NCI-H2081 (cell line): ENCODE results near the gene IP6K2.

ENCODE experiments used
- DNase-seq, 2 experiments: peaks; one replicate each; lab custom pipeline; 2025; lab: John Stamatoyannopoulos, UW

Gene IP6K2

DNA sequence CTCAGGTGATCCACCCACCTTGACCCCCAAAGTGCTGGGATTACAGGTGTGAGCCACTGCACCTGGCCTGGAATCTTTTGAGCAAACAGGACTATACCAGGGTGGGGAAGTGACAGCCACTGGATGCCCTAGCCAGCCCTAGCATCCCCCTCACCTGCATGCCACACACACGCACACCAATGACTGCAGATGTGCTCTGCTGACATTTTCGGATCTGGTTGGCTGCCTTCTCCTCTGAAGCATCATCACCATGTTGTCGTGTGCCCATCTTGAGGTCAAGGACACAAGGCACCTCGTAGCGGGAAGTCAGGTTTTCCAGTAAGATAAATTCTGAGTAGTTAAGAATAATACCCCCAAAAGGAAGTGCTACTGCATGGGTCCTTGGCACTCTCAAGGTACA is 27.6 kb downstream of the IP6K2 start:
- no peak for DNase-seq

DNA sequence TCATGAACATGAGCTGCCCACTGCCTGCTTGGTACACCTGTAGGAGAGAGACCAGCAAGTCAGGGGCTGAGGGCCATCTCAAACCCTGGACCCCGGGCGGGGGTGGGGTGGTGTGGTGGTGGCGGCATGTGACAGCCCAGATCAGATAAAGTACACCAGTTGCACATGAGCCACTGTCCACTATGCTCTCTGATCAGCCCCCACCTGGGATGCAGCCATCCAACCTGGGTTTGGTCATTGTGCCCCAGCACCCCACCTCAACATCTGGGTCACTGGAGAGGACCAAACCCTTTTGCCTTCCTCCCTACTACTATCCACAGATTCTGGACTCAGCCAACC is 28.3 kb downstream of the IP6K2 start:
- no peak for DNase-seq

DNA sequence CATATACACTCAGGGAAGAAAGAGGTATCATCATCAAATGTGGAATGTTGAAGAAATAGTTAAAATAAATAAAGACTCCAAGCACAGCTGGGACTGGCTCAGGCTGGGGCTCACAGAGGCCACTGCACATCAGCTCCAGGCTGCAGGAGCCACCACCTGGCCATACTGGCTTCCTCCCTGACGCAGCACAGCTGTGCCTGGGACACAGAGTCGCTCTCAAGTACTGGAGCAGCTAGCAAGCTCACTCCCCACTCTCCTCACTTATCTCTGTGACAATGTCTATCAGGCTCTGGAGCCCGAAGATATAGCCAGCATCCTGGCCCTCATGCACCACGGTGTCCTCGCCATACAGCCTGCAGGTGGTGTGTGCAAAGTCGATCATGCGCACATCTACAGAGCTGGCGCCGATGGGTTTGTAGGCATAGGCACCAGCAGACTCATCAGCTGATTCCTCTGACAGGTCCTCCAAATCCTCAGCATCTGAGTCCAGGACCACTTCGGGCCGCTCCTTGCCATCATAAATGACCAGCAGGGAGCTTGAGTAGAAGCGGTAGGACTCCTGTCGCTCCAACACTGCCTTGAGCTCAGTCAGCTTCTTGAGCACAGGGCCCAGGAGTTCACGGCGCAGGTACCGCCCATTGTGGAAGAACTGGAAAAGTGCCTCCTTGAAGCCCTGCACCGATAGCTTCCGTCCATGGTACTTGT is 28.8 kb downstream of the IP6K2 start:
- DNase-seq = no peak

DNA sequence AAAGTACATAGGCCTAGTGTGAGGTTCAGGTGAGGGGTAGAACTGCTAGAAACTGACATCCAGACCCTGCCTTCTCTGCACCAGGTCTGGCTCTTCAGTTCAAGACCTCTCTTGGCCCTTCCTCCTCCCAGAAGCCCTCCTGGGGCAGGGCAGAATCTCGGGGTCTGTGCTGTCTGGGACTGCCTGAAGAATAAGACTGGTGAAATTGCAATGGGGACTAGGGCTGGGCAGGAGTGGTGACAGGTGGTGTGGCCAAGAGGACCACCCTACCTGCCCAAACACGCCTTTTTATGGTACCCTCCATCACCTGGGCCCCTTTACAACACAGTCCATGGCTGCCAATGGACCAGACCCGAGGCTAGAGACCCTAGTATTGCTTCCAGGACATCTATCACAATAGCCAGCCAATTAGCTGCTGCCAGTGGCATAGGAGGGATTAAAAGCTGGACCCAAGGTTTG is 29.8 kb downstream of the IP6K2 start:
- no peak for DNase-seq

DNA sequence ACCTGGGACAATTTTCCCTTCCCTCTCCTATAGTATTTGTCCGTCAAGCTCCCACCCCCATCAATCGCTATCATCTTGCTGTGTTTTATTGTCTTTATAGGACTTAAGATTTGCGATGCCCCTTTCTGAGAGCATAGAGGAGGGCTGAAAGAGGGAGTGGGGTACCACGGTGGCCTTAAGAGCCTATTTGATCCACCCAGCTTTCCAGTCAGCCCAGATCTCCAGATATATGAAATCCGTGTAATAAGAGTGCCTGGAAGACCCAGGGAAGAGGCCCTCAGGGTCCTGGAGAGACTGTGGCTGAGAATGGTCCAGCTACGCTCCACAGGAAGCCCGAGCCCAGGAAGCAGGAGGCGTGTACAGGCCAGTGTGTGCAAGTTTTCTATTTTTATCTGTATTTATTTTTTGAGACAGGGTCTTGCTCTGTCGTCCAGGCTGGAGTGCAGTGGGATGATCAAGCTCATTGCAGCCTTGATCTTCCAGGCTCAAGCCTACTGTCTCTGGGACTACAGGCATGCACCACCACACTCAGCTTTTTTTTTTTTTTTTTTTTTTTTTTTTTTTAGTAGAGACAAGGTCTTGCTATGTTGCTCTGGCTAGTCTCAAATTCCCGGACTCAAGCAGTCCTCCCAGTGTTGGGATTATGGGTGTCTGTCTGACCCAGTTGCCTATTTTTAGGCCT is 30.3 kb downstream of the IP6K2 start:
- no peak for DNase-seq

DNA sequence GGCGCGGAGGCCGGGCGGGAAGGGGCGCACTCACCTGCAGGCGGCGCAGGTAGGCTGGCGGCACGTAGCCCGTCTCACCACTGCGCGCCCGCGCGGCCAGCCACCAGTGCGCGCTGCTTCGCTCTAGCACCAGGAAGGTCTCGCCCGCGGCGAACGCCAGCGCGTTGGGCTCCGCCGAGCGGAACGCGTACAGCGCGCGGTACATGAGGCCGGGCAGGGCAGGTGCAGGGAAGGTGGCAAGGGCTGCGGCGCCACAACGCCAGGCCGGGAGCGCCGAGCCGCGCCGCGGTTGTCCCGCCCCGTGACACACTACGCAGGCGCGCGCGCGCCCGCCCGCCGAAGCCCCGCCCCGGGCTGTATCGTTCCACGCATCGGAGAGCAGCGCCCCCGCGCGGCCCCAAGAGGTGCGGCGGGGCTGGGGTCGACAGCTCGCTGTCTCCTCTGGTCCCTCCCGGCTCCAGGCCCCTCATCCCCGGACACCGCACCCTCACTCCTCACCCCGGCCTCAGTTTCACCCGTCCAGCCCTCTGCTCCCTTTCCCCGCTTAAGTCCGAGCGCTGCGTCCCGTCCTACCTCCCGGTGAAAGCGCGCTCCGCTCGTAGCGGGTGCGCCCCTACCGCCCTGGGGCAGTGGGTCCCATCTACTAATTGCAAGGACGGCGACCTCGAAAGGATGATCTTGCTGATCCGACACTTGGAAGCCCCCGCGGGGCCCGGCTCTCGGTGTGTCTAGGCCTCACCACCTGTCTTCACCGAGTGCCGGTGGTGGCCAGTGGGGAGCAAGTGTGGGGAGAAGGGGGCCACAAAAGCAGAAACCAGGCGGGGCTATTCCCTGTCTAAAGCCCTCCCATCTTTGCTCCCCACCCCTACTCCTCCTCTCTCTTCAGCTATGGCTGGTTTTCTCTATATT is 31.2 kb downstream of the IP6K2 start, which contains the start of gene NCKIPSD:
Gene NCKIPSD, minus strand, starts transcription at position 313 of the 909 bp plus-strand sequence. Its CDS starts 108 bp downstream, at position 205.
- peak; percentile 68 to 81 for DNase-seq

DNA sequence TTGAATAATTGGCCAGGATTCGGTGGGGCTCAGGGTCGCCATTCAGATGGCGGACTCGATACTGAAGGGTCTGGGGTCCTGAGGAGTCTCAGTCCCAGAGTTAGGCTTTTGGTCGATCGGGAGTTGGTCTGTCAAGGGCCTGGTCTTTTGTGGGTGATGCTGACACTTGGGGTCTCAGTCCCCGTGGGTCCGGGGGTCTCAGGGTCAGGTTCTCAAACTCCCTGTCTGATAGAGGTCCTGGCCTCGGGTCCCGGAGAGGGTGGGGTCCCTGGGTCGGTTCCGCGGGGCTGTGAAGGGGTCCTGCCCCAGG is 31.8 kb downstream of the IP6K2 start:
- no peak for DNase-seq

DNA sequence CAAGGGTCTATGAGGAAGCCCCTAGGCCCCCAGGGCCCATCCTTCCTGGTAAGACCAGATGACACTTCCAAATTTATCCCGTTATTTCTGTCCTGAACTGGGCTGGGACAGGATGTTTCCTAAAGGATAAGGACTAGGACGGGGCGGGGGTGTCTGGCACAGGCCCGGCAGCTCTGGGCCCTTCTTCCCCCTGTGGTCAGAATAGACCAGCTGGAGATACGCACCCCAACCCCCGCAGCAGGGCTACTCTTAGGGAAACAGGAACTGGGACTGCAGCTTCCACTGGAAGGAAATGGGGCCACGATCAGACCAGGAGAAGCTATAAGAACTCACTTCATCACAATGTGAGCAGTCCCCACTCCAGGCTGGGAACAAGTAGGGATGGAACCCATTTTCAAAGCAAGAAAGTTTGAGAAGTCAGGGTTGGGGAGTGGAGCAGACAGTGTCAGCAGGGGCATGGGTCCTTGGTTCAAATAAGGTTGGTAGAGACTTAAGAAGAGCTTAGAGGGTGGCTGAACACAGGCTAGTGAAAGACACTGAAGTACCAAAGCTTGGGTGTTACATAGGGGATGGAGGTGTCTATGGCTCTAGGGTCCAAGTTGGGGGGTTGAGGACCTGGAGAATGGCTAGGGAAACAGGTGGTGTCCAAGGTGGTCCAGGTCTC is 32.4 kb downstream of the IP6K2 start:
- DNase-seq = no peak

DNA sequence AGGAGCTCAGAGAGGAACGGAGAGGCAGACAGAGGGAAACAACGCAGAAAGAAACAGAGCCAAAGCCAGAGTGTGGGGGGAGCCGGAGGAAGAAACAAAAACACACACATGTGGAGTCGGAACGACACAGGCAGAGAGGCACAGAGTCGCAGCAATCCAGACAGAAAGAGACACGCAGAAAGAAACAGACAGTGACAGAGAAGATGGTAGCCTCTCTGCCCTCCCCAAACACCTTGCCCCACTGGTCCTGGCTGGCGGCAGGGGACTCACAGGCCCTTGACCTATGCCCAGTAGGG is 33.0 kb downstream of the IP6K2 start:
- no peak for DNase-seq

DNA sequence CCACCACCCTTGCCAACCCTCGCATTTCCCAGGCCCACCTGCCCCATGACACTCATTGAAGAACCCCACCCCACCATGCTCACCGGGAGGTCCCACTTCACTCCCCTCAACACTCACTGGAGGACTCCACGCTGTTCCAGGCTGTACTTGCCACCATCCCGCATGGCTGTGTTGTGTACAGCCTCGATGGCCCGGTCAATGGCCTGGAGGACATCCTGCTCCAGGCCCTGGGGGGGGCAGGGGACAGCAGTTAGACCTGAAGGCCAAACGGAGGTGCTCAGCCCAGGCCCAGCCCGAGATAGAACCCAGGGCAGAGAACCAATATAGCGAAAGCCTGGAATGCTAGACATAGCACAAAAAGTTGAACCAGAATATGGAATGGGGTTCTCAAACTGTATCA is 34.2 kb downstream of the IP6K2 start:
- no peak for DNase-seq

DNA sequence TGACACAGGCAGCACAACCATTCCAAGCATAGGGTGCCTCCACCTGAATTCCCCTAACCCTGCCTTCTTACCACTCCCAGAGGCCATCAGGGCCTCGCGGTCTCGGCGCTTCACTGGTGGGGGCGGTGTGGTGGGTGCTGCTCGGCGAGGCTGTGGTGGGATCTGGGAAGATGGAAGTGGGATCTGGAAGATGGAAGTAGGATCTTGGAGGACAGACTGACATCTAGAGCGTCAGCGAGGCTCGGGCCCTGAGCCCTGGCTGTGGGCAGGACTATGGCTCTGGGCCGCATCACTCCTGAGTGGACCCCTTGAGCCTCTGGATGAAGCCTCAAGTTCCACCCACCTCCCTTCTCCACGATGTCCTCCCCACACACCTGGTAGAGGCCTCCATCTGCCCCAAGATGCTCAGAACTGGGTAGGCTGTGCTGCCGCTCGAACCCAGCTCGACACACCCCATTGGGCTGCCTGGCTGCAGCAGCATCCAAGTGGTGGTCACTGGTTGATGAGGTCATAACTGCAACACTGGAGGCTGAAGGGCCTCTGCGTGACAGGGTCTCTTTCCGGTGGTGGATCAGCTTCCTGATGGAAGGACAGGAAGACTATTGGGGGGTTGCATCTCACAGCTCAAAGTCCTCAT is 34.9 kb downstream of the IP6K2 start:
- DNase-seq = no peak

DNA sequence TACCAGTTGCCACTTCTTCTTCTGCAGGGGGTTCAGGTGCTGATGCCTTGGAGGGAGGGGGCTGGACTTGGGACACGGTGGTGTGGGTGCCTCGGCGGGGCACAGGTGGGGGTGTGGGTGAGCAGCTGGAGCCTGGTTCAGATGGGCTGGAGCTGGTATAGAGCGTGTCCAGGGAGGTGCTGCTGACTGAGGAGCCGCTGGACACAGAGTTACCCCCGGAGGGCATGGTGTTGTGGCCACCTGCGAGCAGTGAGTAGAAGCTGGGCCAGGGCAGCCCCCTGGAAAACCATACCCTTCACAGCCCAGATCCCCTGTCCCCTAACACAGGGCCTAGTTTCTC is 35.5 kb downstream of the IP6K2 start:
- no peak for DNase-seq

DNA sequence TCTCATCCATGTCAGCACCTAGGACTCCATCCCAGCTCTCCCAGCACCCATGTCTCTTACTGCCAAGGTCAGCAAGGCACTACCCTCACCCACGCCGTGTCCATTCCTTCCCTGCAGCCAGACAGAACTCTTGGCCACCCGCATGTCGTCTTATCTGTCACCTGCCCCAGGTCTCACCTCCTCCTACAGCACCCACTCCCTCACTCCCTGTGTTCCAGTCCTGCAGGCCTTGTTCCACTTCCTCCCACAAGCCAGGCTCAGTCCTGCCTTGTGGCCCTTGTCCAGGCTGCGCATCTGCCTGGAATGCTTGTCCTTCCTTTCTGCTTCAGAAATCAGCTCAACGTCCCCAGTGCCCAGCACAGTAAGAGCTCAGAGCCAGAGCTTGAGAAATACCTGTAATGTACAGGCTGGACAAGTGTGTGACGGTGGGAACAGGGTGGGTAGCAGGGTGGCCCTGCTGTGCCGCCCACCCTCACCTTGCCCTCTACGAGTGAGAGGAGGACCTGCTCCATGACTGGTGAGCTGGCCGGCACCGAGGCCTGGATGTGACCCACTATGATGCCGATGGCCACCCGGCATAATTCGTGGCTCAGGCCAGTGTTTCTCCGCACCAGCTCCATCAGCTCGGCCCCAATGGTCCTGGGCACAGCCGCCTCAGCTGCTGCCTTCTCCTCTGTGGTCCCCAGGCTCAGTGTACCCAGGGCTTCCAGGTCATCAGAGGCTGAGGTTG is 36.0 kb downstream of the IP6K2 start:
- DNase-seq = no peak

DNA sequence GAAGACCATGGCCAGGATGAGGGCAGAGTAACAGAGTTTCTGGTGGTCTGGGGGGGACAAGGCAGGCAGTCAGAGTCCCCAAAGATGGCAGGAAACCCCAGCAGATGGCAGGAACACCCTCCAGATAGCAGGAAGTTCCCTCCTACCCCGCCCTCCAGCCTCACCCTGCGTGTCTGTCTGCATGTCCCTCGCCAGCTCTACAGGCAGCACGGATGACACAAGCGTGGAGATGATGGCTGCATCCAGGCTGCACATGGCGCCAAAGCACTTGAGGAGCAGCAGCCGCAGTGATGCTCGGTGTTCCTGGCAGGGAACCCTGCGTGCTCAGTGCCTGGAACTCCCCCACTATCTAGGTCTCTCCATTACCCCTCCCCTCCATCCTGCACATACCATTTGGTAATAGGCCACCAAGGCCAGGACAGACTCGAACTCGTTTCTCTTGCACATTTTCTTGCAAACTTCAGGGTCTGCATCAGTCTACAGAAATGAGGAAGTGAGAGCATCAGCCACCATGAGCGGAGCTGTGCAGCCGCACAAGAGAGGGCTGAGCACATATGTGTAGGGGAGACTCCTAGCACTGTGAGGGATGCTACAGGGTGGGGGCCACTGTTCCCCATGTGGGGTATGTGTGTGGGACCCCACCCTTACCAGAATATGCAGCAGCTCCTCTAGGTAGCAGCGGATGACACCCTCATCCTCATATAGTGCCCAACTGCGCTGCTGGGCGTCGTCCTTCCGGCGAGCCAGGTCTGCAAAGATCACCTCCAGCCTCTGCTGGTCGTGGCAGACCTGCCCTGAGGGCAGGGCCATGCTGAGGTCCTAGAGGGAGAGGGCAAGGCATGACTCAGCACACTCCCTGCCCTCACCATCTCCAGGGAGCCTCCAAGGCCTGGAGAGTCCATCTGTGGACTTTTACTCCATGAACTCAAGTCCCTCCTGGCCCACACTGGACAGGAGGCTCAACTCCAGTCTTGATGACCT is 37.3 kb downstream of the IP6K2 start:
- DNase-seq = no peak

DNA sequence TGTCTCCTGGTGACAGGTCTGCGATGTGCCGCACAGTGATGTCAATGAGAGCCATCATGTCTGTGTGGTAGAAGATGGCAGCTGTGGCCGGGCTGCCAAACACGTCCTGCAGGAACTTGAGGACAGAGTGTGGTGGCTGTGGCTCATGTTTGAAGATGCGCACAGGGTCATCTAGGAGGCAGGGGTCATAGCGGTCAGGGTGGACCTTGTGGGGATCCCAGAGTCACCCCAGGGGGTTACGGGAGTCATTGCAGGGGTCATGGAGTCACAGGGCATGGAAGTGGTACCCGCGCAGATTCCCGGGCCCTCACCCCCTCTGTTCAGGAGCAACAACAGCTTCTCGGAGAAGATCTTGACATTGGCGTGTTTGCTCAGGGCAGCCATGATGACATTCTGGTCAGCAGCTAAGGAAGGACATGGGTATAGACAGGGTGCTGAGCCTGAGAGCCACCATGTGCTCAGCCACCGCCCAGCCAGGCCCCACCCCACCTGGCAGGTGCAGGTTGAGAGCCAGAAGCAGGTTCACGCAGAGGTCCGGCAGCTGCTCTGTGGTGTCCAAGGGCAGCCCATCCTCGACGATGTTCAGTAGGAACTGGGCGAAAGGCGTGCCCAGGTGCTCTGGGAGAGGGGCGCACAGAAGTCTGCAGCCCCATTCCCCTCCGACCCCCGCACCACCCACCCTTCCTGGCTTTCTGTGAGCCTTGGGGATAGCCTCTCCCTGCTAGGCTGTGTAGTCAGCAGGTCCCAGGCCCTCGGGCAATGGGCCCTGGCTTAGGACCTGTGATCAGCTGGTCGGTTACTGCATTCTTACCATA is 38.2 kb downstream of the IP6K2 start:
- no peak for DNase-seq

DNA sequence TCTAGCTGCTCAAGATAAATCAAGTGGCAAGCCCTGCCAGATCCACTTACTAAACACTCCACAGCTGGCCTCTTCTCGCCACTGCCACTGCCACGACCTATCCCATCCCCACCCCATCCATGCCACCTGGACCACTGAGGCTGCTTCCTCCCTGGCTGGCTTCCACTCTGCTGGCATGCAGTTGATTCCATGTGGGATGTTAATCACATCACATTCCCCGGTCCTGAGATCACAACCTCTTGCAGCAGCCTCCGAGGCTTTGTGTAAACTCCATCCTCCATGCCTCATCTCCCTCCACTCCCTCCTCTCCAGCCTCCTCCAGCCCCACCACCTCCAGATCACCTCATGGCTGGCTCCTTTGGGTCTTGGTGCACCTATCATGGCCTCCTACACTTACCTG is 39.0 kb downstream of the IP6K2 start:
- DNase-seq = no peak

DNA sequence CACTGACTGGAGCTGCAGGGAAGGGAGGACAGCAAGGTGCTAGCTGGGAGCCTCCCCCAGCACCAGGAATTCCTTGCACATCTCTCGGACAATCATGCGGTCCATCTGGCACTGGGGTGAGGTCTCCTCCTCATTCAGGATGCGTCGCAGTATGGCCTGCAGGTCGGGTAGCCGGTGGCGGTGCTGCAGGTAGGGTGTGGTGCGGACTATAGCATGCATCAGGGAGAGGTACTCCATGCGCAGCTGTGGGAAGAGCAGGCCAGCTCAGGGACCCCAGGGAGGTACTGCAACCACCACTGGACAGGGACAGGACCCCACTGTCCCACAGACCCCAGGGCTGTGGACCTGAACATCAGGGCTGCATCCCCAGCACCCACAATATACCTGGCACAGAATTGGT is 42.5 kb downstream of the IP6K2 start:
- no peak for DNase-seq

DNA sequence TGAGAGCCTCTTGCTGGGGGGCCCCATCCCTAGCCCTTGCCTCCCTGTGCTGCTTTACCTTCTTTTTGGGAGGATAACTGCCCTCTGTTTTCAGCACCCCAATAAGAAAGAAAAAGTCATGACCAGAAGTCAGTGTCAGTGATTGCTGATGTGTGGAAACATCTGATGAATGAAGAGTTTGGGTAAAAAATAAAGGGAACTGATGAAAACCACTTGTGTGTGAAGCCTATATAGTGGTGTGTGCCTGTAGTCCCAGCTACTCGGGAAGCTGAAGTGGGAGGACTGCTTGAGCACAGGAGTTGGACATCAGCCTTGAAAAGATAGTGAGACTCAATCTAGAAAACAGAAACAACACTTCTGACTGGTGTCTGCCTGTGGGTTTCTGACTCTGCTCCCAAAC is 44.5 kb downstream of the IP6K2 start:
- no peak for DNase-seq

DNA sequence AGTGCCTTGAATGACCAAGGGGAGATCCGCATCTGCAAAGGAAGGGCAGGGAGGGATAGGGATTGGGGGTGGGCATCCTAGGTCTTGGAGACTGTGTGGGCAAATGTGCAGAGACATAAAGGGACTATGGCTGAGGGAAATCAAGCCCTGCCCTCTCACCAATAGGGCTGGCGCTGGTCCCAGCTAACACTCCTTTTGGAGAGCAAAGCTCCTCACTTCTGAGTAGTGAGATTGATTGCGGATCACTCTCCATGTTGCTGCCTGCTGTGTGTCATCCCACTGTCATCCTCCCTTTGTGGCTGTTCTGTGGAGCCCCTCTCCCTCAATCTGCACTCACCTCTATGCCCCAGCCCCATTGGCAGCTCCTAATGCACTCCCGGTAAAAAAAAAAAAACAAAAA is 52.1 kb downstream of the IP6K2 start:
- no peak for DNase-seq

DNA sequence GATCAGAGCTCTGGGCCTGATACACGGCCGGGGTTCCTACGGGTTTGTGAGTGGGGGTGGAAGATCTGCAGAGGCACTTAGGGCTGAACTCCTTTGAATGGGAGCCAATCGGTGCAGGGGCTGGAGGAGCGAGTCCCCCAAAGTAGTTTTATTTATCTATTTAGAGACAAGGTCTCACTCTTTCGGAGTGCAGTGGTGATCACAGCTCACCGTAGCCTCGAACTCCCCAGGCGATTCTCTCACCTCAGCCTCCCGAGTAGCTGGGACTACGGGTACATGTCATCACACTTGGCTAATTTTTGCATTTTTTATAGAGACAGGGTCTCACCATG is 52.7 kb downstream of the IP6K2 start:
- no peak for DNase-seq
